Measurements from ENCODE around the gene MYCBP.
"Not testable (repeated sequence)": the region's sequence is repeated elsewhere in the genome, so short reads cannot be mapped to it uniquely, and the experiment has no call there.

The MYCBP gene

DNA sequence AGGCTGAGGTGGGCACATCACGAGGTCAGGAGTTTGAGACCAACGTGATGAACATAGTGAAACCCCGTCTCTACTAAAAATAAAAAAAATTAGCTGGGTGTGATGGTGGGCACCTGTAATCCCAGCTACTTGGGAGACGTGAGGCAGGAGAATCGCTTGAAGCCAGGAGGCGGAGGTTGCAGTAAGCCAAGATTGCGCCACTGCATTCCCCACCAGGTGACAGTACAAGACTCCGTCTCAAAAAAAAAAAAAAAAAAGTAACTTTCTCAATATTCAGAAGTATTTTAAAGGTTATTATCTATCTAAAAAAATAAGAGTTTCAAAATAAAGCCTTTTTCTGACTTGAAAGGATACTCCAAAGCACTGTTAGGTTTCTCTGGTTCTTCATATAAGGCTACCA is 5.9 kb downstream of the MYCBP start:
- DNase-seq (ENCODE audit: low read depth, low spot score): no peak

GRCh38 chr1:38865112-38865715 is 7.9 kb downstream of the MYCBP start:
- no peak for DNase-seq (ENCODE audit: low read depth, low spot score)

DNA sequence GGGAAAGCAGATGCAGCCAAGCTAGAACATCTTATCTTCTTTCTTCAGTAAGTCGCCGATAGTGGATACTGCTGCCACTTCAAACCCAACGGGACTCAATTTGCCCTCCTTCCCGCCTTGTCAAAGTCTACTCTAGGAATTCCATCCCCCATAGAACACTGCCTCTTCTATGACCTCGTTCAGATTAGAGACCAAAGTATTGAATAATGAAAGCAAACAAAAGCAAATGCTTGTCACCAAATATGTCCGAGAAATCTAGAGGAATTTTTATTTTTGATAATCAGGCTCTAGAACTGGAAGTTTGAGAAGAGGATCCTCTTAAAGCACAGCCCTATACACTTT is 12.7 kb downstream of the MYCBP start:
- no peak for DNase-seq (ENCODE audit: low read depth, low spot score)

DNA sequence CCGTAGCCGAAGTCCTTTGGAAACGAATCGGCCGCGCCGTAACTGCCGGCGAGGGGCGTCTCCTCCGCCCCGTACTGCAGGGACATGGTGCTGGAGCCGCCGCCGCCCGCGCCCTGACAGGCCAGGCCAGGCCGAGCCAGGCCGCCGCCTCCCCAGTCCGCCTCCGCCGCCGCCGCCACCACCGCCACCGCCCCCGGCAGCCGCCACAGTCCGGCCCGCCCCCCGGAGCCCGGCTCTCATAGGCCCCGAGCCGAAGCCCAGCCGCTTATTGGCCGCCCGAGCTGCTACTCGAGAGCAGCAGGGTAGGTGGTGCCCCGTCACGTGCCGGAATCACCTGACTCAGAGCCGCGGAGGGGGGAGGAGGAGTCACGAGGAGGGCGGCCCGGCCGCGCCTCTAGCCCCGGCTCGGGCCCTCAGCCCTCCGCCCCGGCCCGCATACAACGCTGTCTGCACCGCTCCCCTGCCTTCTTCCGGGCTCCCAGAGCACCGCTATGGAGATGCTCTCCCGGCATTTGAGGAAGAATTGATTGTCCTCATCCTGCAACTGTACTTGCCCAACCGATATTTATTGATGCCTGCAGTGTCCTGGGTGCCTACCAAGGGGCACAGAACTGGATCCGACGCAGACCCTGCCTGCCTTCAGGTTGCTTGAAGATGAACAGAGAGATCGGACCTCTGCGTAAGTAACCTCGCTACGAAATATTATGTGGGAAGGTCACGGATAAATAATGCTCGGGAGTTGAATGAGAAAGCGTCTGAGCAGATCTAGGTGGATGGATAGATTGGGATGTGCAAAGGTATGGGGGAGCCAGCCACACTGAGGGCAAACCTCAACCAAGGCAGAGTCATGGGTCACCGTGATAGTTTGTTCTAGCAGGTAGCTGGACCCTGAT is 13.3 kb downstream of the MYCBP start, which contains the start of gene RRAGC:
Gene RRAGC, minus strand, starts transcription at position 212 of the 893 bp plus-strand sequence. Its CDS starts 126 bp downstream, at position 86.
- DNase-seq (ENCODE audit: low read depth, low spot score): peak; percentile 98

GRCh38 chr1:38858833-38859560 is 14.2 kb downstream of the MYCBP start:
- DNase-seq (ENCODE audit: low read depth, low spot score): peak; percentile 50

GRCh38 chr1:38852780-38853179 is 20.4 kb downstream of the MYCBP start:
- no peak for DNase-seq (ENCODE audit: low read depth, low spot score)

GRCh38 chr1:38848071-38848470 is 25.1 kb downstream of the MYCBP start:
- DNase-seq (ENCODE audit: low read depth, low spot score): no peak

DNA sequence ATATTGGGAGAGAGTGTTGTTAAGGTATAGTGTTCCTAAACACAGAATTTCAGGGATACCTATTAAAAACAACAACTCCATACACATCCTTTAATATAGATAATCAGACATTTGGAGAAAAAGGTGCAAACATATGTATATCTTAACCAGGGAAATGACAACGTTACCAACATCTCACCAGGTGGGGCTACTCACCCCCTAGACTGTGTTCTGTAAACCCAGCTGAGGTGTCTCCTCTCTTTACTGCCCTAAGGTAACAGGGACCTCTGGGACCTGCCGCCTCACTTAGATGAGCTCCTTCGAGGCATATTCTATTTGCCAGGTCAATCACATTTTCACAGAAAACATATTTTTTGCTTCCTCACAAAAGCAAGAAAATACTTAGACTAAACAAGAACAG is 26.9 kb downstream of the MYCBP start:
- DNase-seq (ENCODE audit: low read depth, low spot score): no peak

- not testable (repeated sequence) for DNase-seq (ENCODE audit: low read depth, low spot score)
Observed at GRCh38 chr1:38845088-38845487, 28.1 kb downstream of the MYCBP start.

DNA sequence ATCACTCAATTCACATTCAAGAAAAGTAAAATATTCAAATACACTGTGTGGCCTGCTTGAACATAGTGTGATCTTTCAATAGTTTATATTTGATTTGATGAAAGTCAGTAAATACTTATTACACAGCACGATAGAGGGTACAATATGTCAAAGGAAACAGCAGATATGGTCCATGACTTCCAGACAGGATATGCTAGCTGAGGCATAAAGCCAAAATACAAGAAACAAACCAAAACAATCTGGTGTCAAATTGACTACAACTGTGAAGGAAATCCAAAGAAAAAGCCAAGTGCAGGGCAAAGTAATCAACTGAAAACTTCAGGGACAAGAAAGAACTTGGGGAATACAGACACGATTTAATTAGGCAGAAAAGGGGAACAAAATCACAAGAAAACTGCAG is 32.9 kb downstream of the MYCBP start:
- no peak for DNase-seq (ENCODE audit: low read depth, low spot score)

- no peak for DNase-seq (ENCODE audit: low read depth, low spot score)
Observed at GRCh38 chr1:38839363-38839762, 33.8 kb downstream of the MYCBP start.

GRCh38 chr1:38836316-38836715 is 36.8 kb downstream of the MYCBP start:
- not testable (repeated sequence) for DNase-seq (ENCODE audit: low read depth, low spot score)

DNA sequence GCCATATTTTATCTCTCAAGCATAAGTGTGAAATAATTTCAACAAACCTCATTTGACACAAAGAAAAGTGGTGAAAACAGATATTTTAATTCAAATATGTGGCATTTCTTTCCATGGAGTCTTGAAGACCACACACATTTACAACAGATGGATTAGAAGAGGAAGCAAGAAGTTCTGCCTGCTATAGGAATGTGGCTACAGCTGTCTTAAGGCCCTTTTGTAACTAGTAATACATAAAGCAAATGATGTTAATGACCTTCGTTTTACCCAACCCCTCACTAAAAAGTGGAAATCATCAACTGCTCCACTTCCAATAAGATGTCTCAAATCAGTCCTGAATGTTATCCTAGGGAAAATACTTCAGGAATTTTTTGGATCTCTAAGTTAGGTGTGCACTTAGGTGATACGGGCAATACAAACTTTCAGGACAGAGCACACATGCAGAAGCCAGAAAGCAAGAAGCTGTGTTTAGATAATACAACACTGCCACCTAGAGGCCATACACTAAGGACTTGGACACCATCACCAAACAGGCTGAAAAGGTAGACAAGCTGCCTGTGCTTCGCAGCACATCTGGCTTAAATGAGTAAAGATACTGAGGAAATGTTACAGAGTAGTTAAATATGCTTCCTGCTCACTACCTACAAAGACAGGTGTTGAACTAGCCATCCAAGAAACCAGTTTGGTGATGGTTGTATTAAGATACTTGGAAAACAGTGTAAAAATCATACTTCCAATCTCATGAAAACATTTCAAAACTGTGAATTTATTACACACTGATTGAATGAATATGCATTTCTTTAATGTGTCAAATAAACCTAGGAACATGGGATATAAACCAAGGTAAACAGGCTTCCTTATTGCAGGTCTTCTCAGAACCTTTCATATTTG is 38.0 kb downstream of the MYCBP start:
- DNase-seq (ENCODE audit: low read depth, low spot score): peak; percentile 88

- no peak for DNase-seq (ENCODE audit: low read depth, low spot score)
Observed at GRCh38 chr1:38834221-38834782, 38.8 kb downstream of the MYCBP start.

GRCh38 chr1:38833146-38833545 is 40.0 kb downstream of the MYCBP start:
- DNase-seq (ENCODE audit: low read depth, low spot score): no peak

DNA sequence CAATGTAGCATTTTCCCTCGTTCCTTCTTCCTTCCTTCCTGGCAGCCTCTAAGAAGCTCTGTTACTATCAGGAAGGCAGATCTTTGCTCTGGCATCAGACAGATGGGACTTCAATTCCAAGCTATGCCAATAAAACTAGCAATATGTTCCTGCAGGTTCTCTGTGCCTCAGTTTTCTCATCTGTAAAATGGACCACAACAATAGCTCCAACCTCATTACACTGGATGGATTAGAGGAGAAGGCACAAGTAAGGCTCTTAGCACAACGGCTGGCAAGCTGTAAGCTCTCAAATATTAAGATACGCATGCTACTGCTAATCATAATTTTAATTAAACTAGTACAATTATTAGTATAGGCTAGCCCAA is 40.8 kb downstream of the MYCBP start:
- DNase-seq (ENCODE audit: low read depth, low spot score): no peak

GRCh38 chr1:38831731-38832369 is 41.3 kb downstream of the MYCBP start:
- no peak for DNase-seq (ENCODE audit: low read depth, low spot score)

DNA sequence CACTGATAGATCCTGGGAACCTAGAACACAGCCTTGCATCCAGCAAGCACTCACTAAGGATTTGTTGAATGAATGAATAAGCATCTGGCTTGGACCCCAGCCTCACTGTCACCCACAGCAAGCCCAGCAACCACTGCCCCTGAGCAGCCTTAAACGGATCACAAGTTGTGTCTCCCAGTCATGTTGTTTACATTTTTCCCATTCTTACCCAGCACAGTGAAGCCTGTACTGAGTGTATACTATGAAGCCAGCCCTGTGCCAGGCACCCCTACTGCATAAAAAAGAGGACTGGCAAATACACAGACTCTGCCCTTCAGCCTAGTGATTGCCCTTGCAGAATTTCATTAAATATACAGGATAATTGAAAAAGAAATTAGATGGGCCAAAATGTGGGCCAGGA is 43.8 kb downstream of the MYCBP start:
- DNase-seq (ENCODE audit: low read depth, low spot score): no peak

DNA sequence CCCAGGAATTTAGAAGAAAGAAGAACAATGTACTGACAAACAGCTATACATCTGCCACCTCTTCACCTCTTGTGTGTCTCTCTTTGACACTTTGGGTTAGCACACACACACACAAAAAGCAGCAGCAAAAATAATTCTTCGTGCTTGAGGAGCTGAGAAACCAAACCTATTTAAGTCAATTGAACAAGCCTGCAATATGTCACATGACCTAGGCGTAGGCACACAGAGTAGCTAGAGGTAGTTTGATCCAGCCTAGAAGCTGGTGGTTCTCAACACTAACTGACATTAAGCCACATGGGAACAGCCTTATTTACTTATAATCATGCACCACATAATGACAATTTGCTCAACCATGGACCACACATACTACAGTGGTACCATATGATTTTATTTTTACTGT is 45.8 kb downstream of the MYCBP start:
- DNase-seq (ENCODE audit: low read depth, low spot score): no peak

DNA sequence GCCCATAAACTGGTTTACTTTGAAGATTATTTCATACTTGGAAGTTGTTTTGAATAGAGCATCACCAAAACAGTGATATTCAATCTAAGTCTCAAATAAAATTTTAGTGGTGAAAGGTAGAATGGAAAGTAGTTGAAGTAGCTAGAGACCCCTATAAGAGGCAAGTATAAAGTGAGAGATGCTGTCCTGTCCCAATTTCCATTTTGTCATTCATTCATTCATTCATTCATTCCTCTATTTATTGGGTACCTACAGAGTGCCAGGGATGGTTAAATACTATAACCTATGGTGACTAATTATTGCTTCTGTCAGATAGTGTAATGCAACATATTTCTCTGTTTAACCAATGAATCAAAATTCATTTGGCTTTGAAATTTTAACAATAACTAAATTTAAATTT is 46.3 kb downstream of the MYCBP start:
- no peak for DNase-seq (ENCODE audit: low read depth, low spot score)

- DNase-seq (ENCODE audit: low read depth, low spot score): no peak
Observed at GRCh38 chr1:38826262-38826661, 46.9 kb downstream of the MYCBP start.

All from ELF-1 (cell line).